Spinal cord (tissue), 10 donors: ENCODE results near the gene PRM3. TPM values are rescaled to one million over a fixed set of nuclear protein-coding genes. Genes with fewer than 3 reads are reported as not detected.
"Not testable (repeated sequence)": the region's sequence is repeated elsewhere in the genome, so short reads cannot be mapped to it uniquely, and the experiment has no call there.

Experiments
- DNase-seq, 6 donors: peaks; one replicate each; pipeline versions ENCODE4 v3.0.0 to v3.0.0-alpha.2; 2013 to 2015; ENCODE audit warnings: low spot score in 6 of 6, low read depth in 4 of 6
- H3K27ac ChIP-seq: one replicate; pipeline ENCODE4 v1.5.1; 2013; ENCODE audit warnings: low read depth, low read length, control low read depth
- H3K27me3 ChIP-seq: one replicate; pipeline ENCODE4 v1.6.1; 2013; ENCODE audit warnings: low read length; ENCODE audit not compliant: control insufficient read depth, insufficient read depth
- H3K36me3 ChIP-seq: one replicate; pipeline ENCODE4 v1.6.1; 2013; ENCODE audit warnings: low read length; ENCODE audit not compliant: control insufficient read depth, insufficient read depth
- H3K4me1 ChIP-seq: one replicate; pipeline ENCODE4 v1.6.1; 2013; ENCODE audit warnings: low read length; ENCODE audit not compliant: control insufficient read depth, insufficient read depth
- H3K4me3 ChIP-seq: one replicate; pipeline ENCODE4 v1.5.1; 2013; ENCODE audit warnings: low read depth, low read length, control low read depth
- H3K9me3 ChIP-seq: one replicate; pipeline ENCODE4 v1.6.1; 2013; ENCODE audit warnings: low read length; ENCODE audit not compliant: control insufficient read depth, insufficient read depth
- WGBS: methylation state at CpG from one replicate; pipeline ENCODE4 v1.1.5; 2013; ENCODE audit warnings: missing lambda C conversion rate; ENCODE audit not compliant: insufficient coverage; 5-methylcytosine and 5-hydroxymethylcytosine counted together
- polyA plus RNA-seq, 2 donors: library from polyadenylated mRNA; unstranded; fragments of 120-200 nt; gene quantifications; one replicate each; pipeline ENCODE4 v1.2.1, GENCODE V29; 2013; ENCODE audit not compliant: insufficient read length in 2 of 2
- total RNA-seq, 2 donors: library from RNA; depleted of rRNA in 1 of 2; stranded (reverse); fragments of 120-200 nt in 1 of 2; fragments of >200 nt in 1 of 2; gene quantifications; one replicate each; pipeline versions ENCODE4 v1.2.3 to v1.2.4, GENCODE V29; 2013 to 2014
- donor health status: healthy.

Gene PRM3
- total and polyA plus RNA-seq, 4 donors, result not detected

- H3K36me3 ChIP-seq, result no peaks in the 10 kb centered on the region
- WGBS, result 76% methylated on average over 3 of the region's 8 CpGs
- no peak overlapping the region for H3K4me3 ChIP-seq
- H3K27me3 ChIP-seq, result no peaks in the 10 kb centered on the region
- H3K27ac ChIP-seq, result no peak overlapping the region
- no peaks in the 10 kb centered on the region for H3K9me3 ChIP-seq
- H3K4me1 ChIP-seq, result no peaks in the 10 kb centered on the region
- no peak for DNase-seq
Measured at GRCh38 chr16:11306381-11306780, 33.0 kb upstream of the PRM3 start.

- Histone ChIP-seq H3K4me3 (no peak overlapping the region), H3K4me1 (no peaks in the 10 kb centered on the region), H3K27ac (no peak overlapping the region), H3K36me3 (no peaks in the 10 kb centered on the region), H3K27me3 (no peaks in the 10 kb centered on the region), H3K9me3 (no peaks in the 10 kb centered on the region)
- no peak for DNase-seq
- WGBS, result 77% methylated on average over 18 of the region's 18 CpGs
Measured at GRCh38 chr16:11303405-11304138, 30.1 kb upstream of the PRM3 start.

GRCh38 chr16:11302977-11303376 lies 29.5 kb upstream of the PRM3 start:
- Histone ChIP-seq H3K4me3 (no peak overlapping the region), H3K27ac (no peak overlapping the region), H3K27me3 (no peaks in the 10 kb centered on the region), H3K4me1 (peaks cover under 1% of the 10 kb centered on the region), H3K9me3 (no peaks in the 10 kb centered on the region), H3K36me3 (no peaks in the 10 kb centered on the region)
- 73% methylated on average over 2 of the region's 4 CpGs for WGBS
- DNase-seq, result no peak

- no peaks in the 10 kb centered on the region for H3K9me3 ChIP-seq
- no peaks in the 10 kb centered on the region for H3K36me3 ChIP-seq
- no peaks in the 10 kb centered on the region for H3K27me3 ChIP-seq
- H3K4me1 ChIP-seq, result peaks cover 10% of the 10 kb centered on the region
- H3K4me3 ChIP-seq, result no peak overlapping the region
- no peak for DNase-seq
- 79% methylated on average over 2 of the region's 4 CpGs for WGBS
- H3K27ac ChIP-seq, result no peak overlapping the region
Measured at GRCh38 chr16:11301645-11302501, 28.4 kb upstream of the PRM3 start.

- Histone ChIP-seq H3K9me3 (no peaks in the 10 kb centered on the region), H3K36me3 (no peaks in the 10 kb centered on the region), H3K4me3 (no peak overlapping the region), H3K27me3 (no peaks in the 10 kb centered on the region), H3K4me1 (peaks cover 10% of the 10 kb centered on the region), H3K27ac (no peak overlapping the region)
- 62% methylated on average over 6 of the region's 7 CpGs for WGBS
- no peak for DNase-seq
Measured at GRCh38 chr16:11300560-11300892, 27.1 kb upstream of the PRM3 start.

GRCh38 chr16:11299865-11300559 lies 26.6 kb upstream of the PRM3 start:
- Histone ChIP-seq H3K4me3 (no peak overlapping the region), H3K9me3 (no peaks in the 10 kb centered on the region), H3K27me3 (no peaks in the 10 kb centered on the region), H3K36me3 (no peaks in the 10 kb centered on the region), H3K4me1 (peaks cover 10% of the 10 kb centered on the region), H3K27ac (no peak overlapping the region)
- WGBS, result 83% methylated on average over 6 of the region's 6 CpGs
- DNase-seq, result no peak

- not testable (repeated sequence) for H3K4me3 ChIP-seq, H3K9me3 ChIP-seq, H3K27me3 ChIP-seq, H3K27ac ChIP-seq, H3K36me3 ChIP-seq, H3K4me1 ChIP-seq, DNase-seq
- 83% methylated on average over 8 of the region's 13 CpGs for WGBS
Measured at GRCh38 chr16:11298950-11299547, 25.6 kb upstream of the PRM3 start.

GRCh38 chr16:11298143-11298900 lies 24.9 kb upstream of the PRM3 start:
- DNase-seq, result no peak
- Histone ChIP-seq H3K27me3 (no peaks in the 10 kb centered on the region), H3K9me3 (no peaks in the 10 kb centered on the region), H3K36me3 (no peaks in the 10 kb centered on the region), H3K4me1 (peaks cover 10% of the 10 kb centered on the region), H3K27ac (no peak overlapping the region), H3K4me3 (no peak overlapping the region)
- 100% methylated on average over 1 of the region's 5 CpGs for WGBS
